Right ventricle myocardium superior (tissue), 1 donor: ENCODE measurements around the gene ISY1. TPM values are rescaled to one million over a fixed set of nuclear protein-coding genes. Genes with fewer than 3 reads are reported as not detected.
A peak's percentile ranks its signal among the peaks of the same experiment; 100 is the strongest.
"Not testable (repeated sequence)": the region's sequence is repeated elsewhere in the genome, so short reads cannot be mapped to it uniquely, and the experiment has no call there.

Source experiments
- ATAC-seq: fragments of 200-7000 bp; cut with Tn5 transposase; one replicate; pipeline ENCODE4 v1.9.1; 2020; ENCODE audit warnings: mild to moderate bottlenecking; ENCODE audit not compliant: poor library complexity
- DNase-seq: peaks from one replicate; pipeline ENCODE4 v3.0.0-alpha.2; 2020
- intact Hi-C: fragments of 100-400 bp; cut with DNase I; formaldehyde crosslinking; loops from one replicate; pipeline ENCODE4 v1.11.2; 2022
- total RNA-seq: library from RNA; stranded (reverse); fragmentation: NEBNext Ultra II Directional; extraction: Animal tissue kit (Norgen Biotek cat#: 25700); gene quantifications from one replicate; pipeline ENCODE4 v1.2.1, GENCODE V29; 2021
- donor health status: DM: no; HTN: yes; CAD: no; lungs with severe emphysema.

Gene ISY1
- total RNA-seq, 1 donor from 2014 or later = 28.0 TPM

DNA sequence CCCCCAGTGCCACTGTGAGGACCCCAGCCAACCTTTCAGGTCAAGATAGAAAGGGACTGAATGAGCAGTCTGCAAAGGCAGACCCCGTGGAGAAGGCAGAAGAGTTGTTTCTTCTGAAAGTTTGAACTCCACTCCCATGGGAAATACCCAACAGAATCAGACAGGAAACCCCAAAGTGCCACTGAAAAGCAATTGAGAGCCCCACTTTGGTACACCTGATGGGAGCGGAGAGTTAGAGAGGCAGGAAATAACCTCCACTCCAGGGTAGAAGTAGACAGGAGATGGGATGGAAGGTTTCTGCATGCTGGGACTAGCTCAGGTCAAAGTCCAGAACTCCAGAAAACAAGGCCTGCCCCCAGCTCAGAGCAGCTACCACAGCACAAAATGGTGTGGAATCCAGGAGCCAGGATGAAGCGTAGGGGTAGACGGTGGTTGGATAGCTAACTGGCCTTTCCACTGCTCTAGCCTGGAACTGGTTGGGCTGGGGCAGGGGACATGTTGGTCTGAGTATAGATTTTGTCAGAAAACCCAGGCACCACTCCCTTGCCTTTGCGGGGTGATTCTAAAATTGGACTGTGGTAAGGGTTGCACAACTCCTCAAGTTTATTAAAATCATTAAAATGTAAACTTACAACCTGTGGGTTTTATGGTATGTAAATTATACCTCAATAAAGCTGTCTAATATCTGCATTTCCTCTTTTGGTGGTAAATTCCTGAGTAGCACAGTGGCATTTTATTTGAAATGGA lies 37.4 kb downstream of the ISY1 start:
- intact Hi-C loops = no loop called here
- ATAC-seq = no peak
- no peak for DNase-seq

GRCh38 chr3:129122412-129123011 lies 38.4 kb downstream of the ISY1 start:
- DNase-seq = no peak
- peak; percentile 6 for ATAC-seq
- intact Hi-C loops = no loop called here

DNA sequence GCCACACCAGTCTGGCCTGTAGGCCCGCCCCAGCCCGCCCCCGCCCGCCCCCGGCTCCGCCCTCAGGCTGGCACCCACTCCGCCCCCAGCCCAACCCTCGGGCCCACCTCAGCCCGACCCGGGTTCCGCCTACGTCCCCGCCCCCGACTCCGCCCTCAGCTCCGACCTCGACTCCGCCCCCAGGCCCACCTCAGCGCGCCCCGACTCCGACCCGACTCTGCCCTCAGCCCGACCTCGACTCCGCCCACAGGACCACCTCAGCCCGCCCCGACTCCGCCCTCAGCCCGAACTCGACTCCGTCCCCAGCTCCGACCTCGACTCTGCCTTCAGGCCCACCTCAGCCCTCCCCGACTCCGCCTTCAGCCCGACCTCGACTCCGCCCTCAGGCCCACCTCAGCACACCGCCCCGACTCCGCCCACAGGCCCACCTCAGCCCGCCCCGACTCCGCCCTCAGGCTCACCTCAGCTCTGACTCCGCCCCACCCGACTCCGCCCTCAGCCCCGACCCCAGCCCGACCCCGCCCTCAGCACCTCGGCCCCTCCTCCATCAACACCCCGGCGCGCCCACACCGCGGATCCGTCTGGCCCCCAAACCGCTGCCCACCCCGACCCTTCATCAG lies 39.0 kb downstream of the ISY1 start, which contains the start of gene RAB43:
RAB43 (minus strand) TSS at position 13 of the 620 bp plus-strand sequence. CDS start 315 bp downstream, outside the sequence.
- intact Hi-C loops = no loop called here
- peak; percentile 90 for ATAC-seq
- DNase-seq = peak; percentile 93

- intact Hi-C loops = no loop called here
- peak; percentile 60 for DNase-seq
- no peak for ATAC-seq
Measured at GRCh38 chr3:129121016-129121791, 39.7 kb downstream of the ISY1 start.

- DNase-seq (peak; percentile 92), ATAC-seq (peak; percentile 59)
- intact Hi-C loops = no loop called here
Measured at GRCh38 chr3:129120254-129121004, 40.4 kb downstream of the ISY1 start.

- DNase-seq (no peak), ATAC-seq (no peak)
- intact Hi-C loops = no loop called here
Measured at GRCh38 chr3:129119365-129120100, 41.3 kb downstream of the ISY1 start.

- DNase-seq (no peak), ATAC-seq (no peak)
- intact Hi-C loops = no loop called here
Measured at GRCh38 chr3:129118745-129119144, 42.1 kb downstream of the ISY1 start.

DNA sequence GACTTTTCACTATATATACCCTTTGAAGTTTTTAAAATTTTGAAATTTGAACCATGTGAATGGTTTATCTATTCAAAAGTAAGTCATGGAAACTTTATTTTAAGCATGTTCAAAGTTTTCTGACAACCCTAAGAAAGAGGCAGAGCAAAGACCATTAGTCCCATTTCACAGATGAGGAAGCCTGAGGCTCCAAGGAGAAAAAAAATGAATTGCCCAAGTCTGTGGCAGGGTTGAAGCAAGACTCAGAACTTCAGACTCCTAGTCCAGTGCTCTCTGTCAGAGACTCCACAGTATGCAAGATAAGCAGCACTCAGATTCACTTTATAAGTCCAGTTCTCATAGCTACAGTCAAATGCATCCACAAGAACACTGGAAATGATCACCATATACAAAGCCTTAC lies 43.7 kb downstream of the ISY1 start:
- ATAC-seq (no peak), DNase-seq (no peak)
- intact Hi-C loops = no loop called here

DNA sequence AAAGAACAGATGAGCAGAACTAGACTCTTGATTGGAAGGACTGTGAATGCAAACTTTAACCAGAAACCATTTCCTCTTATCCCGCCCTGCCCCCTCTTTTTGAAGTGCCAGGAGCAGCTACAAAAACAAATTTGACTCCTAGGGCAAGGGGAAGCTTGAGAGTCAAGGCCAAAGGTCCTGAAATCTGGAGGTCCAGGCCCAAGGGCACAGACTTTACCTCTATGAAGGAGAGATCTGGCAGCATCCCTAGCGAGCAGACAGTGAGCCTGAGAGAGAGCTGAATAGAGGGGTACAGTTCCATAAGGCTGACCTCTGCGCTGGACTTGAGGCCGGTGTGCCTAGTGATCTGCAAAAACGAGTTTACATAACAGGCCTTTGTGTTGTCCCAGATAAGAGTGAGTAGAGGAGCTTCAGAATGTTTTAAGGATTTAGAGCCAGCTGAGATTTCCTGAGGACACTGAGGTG lies 44.3 kb downstream of the ISY1 start:
- intact Hi-C loops = no loop called here
- no peak for DNase-seq
- ATAC-seq = no peak

- ATAC-seq (no peak), DNase-seq (no peak)
- intact Hi-C loops = no loop called here
Measured at GRCh38 chr3:129114455-129114854, 46.4 kb downstream of the ISY1 start.

DNA sequence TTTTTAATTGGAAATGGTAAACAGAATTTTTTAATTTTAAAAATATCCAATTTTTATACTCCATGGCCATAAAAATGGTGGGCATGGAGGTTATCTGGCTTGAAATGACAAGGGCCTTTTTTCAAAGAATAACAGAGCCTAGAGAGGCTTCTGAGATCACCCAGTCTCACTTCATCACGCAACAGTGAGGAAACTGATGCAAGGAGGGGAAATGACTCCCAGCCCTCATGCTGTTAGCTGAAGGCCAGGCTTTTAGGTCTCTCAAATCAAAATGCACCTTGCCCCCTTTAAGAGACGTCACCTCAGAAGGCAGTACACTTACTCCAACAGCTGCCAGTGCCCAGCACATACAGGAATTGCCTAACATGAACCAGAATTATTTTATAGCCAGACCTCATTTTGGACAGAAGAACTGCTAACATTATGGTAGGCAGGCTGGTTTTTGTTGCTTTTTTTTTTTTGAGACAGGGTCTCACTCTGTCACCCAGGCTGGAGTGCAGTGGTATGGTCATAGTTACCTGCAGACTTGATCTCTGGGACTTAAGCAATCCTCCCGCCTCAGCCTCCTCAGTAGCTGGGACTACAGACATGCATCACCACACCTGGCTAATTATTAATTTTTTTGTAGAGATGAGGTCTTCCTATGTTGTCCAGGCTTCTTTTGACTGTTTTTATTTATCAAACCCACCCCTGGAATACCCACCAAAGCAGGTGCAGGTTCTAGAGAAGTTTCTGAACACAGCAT lies 48.4 kb downstream of the ISY1 start:
- intact Hi-C loops = no loop called here
- DNase-seq = no peak
- no peak for ATAC-seq

DNA sequence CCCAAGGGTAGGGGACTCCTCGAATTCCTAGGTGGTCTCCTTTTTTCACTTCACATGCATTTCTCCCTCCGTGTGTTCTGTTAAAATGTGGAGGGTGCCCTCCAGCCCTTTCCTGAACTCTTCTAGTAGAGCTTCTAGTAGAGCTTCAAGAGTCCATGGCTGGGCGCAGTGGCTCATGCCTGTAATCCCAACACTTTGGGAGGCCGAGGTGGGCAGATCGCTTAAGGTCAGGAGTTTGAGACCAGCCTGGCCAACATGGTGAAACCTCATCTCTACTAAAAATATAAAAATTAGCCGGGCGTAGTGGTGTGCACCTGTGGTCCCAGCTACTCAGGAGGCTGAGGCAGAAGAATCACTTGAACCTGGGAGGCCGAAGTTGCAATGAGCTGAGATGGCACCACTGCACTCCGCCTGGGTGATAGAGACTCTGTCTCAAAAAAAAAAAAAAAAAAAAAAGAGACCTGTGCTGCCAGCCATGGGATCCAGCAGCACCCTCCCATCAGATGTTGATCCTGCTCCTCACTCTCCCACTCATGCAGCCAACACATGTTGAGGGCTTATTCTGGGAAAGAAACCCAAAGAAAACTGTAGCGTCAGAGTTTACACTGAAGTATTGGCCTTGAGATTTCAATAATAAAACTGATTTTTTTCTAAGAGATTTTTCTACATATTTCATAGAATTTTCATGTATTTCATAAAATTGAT lies 49.6 kb downstream of the ISY1 start:
- DNase-seq, ATAC-seq, intact Hi-C loops: not testable (repeated sequence)

GRCh38 chr3:129107793-129108192 lies 53.1 kb downstream of the ISY1 start:
- no peak for ATAC-seq
- intact Hi-C loops = no loop called here

GRCh38 chr3:129106866-129107565 lies 53.8 kb downstream of the ISY1 start:
- intact Hi-C loops = no loop called here
- no peak for ATAC-seq
- DNase-seq = no peak

More at GRCh38 chr3:129107793-129108192, 53.1 kb downstream of the ISY1 start:
- DNase-seq = no peak

- DNase-seq = peak; percentile 70
- intact Hi-C loops = no loop called here
- ATAC-seq = peak; percentile 60
Measured at GRCh38 chr3:129106320-129106719, 54.5 kb downstream of the ISY1 start.

GRCh38 chr3:129105862-129106261 lies 55.0 kb downstream of the ISY1 start:
- intact Hi-C loops = no loop called here

More at GRCh38 chr3:129105862-129106261, 55.0 kb downstream of the ISY1 start:
- no peak for ATAC-seq
- DNase-seq = no peak
